Measurements from ENCODE around the gene POLE3.
A peak's percentile ranks its signal among the peaks of the same experiment; 100 is the strongest.
"Not testable (repeated sequence)": the region's sequence is repeated elsewhere in the genome, so short reads cannot be mapped to it uniquely, and the experiment has no call there.

POLE3 gene

GRCh38 chr9:113410207-113410864 lies at the start of gene POLE3, which contains the start of gene C9orf43:
POLE3 (minus strand) TSS chr9:113410675; CDS start chr9:113410293, 382 bp downstream.
C9orf43 (plus strand) TSS chr9:113410747; CDS start chr9:113413494, 2,747 bp downstream.
- DNase-seq, result peak; percentile 96

- DNase-seq, result no peak
These were observed 45.8 kb upstream of the POLE3 start for GRCh38 chr9:113456235-113456634.

DNA sequence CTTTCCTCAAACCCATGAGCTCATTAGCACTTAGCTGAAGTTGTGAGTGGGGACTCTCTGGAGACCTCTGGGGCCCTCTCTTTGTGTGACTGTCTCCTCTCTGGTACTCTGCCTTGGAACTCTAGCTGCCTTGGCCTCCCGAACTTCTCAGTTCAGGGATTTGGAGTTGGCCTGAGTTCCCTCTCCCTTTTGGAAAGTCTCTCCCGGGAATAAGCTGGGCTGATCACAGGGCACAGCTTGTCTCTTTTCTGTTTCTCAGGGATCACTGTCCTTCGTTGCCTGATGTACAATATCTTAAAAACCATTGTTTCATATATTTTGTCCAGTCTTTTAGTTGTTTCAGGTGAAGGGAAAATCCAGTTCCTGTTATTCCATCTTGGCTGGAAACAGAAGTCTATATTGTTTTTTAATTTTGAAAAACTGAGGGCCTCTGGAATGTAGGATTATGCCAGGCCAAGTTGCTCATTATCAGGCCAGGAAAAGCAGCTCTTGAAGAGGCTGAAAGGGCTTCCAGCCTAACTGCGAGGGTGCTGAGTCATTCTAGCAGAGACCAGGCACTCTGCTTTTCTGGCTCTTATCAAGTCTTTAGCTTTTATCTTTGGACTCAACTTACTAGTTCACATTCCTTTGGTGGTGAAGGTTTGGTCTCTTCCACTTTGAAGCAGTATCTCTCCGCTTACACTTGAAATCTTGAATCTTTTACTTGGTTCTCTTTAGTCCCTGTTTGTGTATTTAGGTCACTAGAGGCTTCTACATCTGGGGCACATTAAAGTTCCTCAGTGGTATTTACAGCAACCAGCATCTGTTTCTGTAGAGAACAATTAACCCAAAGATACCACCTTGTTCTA lies 44.7 kb upstream of the POLE3 start:
- DNase-seq, result no peak

GRCh38 chr9:113452113-113452605 lies 41.7 kb upstream of the POLE3 start:
- DNase-seq, result no peak

- DNase-seq, result no peak
These were observed 38.9 kb upstream of the POLE3 start for GRCh38 chr9:113449376-113449775.

- DNase-seq, result peak; percentile 31
These were observed 35.9 kb upstream of the POLE3 start for GRCh38 chr9:113446323-113446740.

- no peak for DNase-seq
These were observed 34.3 kb upstream of the POLE3 start for GRCh38 chr9:113444736-113445135.

GRCh38 chr9:113437716-113438115 lies 27.2 kb upstream of the POLE3 start:
- DNase-seq, result not testable (repeated sequence)

DNA sequence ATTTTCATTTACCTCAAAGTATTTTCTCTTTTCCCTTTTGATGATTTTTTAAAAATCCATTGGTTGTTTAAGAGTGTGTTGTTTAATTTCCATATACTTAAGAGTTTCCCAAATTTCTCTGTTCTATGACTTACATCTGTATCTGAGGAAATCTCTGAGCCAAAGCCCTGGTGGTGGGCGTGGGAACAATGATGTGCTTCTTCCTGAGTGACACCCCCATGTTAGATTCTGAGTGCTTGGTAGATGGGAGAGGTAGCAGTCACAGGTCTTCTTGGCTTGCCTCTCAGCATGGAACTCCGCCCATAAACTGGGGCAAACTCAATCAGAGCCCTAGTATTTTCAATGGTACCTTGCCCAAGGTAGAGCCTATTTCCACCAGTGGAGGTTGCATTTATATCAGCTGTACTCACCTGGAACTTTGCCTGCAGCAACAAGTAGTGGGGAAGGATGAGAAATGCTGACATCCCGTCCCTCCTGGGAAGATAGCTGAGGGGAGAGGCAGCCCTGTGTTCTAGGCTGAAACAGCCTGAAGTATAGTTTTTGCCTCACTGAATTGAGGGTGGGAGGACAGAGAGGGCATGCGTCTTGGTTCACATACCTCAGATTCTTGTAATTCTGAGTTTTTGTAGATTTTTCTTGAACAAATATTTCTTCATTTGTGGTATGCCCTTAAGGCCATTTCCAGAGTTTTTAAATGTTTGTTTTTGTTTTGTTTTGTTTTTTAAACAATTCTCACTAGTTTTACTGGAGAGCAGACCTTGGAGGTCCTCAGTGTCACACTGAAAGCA lies 26.4 kb upstream of the POLE3 start:
- DNase-seq, result no peak

DNA sequence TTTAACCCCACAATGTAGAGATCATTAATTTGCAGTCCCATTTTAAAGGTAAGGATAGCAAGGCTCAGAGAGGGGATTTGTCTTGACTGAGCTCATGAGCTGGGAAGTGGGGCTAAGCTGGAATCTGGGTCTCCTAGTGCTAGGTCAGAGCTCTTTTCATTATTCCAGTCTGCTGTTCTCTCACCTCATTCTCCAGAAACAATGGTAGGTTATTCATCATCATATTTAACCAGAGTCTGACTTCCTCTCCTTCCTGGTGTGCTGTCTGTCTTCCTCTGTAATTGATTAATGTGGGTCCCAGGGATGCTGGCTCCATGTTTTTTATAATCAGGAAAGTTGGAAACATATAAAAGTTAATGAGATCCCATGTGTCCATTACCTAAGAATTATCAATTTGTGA lies 20.7 kb upstream of the POLE3 start:
- DNase-seq, result no peak

GRCh38 chr9:113428062-113428615 lies 17.7 kb upstream of the POLE3 start:
- no peak for DNase-seq

DNA sequence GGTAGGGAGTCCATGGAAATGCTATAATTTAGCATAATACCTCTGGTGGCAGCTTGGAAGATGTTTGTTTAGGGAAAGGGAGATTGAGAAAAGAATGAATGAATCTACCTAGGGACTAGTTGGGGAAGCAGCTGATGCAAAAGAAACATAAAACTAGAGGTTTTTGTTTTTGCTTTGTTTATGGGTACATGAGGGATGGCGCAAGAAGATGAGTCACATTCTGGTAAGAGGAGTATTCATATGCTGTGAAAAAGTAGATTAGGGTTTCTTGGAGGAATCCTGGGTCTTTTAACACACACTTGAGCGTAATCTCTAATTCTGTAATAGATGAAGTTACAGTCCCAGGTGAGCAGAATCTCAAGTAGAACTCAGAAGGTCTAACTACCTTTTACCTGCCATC lies 17.2 kb upstream of the POLE3 start:
- no peak for DNase-seq

DNA sequence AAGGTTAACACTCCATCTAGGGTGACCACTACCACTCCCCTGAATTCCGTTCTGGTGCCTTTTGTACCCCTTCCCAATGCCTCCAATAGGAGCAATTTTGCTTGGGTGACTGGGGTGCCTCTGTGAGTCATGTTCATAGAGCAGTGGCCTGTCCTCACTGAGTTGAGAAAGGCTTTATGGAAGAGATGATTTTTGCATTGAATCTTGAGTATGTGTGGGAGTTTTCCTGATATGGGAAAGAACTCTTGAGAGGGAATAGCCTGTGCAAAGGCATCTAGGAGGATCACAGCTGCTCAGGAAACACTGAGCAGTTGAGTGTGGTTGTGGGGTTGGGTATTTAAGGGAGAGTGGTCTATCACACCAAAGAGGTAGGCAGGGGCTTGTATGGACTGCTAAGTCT lies 16.2 kb upstream of the POLE3 start:
- no peak for DNase-seq

- no peak for DNase-seq
These were observed 14.6 kb upstream of the POLE3 start for GRCh38 chr9:113425072-113425471.

GRCh38 chr9:113421726-113422125 lies 11.3 kb upstream of the POLE3 start:
- no peak for DNase-seq

GRCh38 chr9:113417370-113417769 lies 6.9 kb upstream of the POLE3 start:
- no peak for DNase-seq

DNA sequence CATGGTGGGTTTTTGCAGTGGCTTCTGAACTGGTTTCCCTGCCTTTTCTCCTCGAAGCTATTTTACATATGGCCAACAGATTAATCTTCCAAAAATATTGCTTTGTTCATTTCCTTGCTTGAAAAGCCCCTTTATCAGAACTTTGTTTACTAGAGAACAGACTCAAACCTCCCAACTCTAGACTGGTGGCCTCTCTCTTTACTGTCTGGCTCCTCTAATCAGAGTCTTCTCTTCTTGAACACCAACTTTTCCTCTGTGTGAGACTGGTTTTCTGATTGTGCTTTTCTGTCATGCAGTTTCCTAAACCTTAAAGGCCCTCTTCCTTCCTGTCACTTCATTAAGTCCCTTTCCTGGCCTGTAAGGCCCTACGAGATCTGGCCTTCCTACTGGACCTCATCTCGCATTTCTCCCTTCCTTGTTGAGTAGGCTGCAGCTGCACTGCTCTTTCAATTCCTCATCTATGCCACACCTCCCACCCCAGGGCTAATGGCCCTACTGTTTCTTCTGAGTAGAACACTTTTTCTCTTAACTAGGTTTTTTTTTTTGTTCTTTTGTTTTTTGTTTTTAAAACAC lies 5.8 kb upstream of the POLE3 start:
- no peak for DNase-seq

GRCh38 chr9:113409883-113410206 lies 630 bp downstream of the POLE3 start:
- no peak for DNase-seq

DNA sequence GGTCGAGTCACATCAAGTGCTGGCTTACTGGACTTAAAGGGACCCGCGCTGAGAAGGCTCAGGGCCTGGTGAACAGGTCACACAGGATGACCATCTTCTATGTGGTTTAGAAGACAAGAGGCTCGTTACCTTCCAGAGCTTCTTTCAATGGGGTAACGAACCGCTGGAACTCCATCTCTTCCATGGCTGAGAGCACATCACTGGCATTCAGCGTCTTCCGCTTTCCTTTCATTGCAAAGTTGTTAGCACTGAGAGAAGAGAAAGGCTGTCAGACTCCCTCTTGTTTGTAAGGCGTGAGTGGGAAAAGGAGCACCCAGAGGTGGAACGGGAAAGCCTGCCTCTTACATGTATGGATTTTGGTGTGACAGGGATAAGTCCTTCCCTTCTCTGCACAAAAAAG lies 994 bp downstream of the POLE3 start:
- DNase-seq, result no peak

- DNase-seq, result peak; percentile 44
These were observed 3.5 kb downstream of the POLE3 start for GRCh38 chr9:113406873-113407511.

- DNase-seq, result not testable (repeated sequence)
These were observed 4.1 kb downstream of the POLE3 start for GRCh38 chr9:113406353-113406752.

- no peak for DNase-seq
These were observed 6.8 kb downstream of the POLE3 start for GRCh38 chr9:113403646-113404045.

Data from NCI-H345 (cell line).